ENCODE measurements around the gene RPL36.

RPL36 gene

GRCh38 chr19:5690125-5690954 is at the start of gene RPL36:
Gene RPL36 (plus strand): TSS chr19:5690295. CDS start chr19:5690508, 213 bp downstream.
- H3K9ac ChIP-seq (ENCODE audit: low read length), result peak within 1 kb of the TSS; percentile 95
- peak within 1 kb of the TSS; percentile 83 for H3K27ac ChIP-seq (ENCODE audit: low read depth, low read length)
- TF ChIP-seq CTCF (IDR thresholded peaks at IDR 0.05; ENCODE audit: insufficient read depth, low read length, poor library complexity, severe bottlenecking) (peak; percentile 86), EZH2phosphoT487 (conservative IDR thresholded peaks at IDR 0.05; ENCODE audit: low read length) (no peak)
- H3F3A ChIP-seq (ENCODE audit: insufficient read depth), result peaks cover 39% of the 10 kb centered on the region
- no peaks in the 10 kb centered on the region; the same call in 1 of the 2 replicates for H3K36me3 ChIP-seq (ENCODE audit: low read length)
- H3K27me3 ChIP-seq (ENCODE audit: low read length), result no peaks in the 10 kb centered on the region
- H3K9me2 ChIP-seq (replicated peaks; ENCODE audit: insufficient read depth, low read length), result no peaks in the 10 kb centered on the region
- peak within 1 kb of the TSS; percentile 93 for H2AFZ ChIP-seq (ENCODE audit: low read depth, low read length, severe bottlenecking)
- H3K4me3 ChIP-seq (ENCODE audit: insufficient read depth, low read length, poor library complexity, severe bottlenecking), result peak within 1 kb of the TSS; percentile 73
- no peaks in the 10 kb centered on the region for H3K9me3 ChIP-seq (ENCODE audit: insufficient read depth, low read length)
- no peaks in the 10 kb centered on the region; the same call in 1 of the 2 replicates for H4K20me1 ChIP-seq (ENCODE audit: low read depth, low read length)
- peaks cover 30% of the 10 kb centered on the region for H3K79me2 ChIP-seq (ENCODE audit: insufficient read depth, low read length)
- H3K4me2 ChIP-seq (ENCODE audit: low read depth, low read length, poor library complexity, severe bottlenecking), result peak within 1 kb of the TSS; percentile 77

GRCh38 chr19:5641171-5641570 is 48.9 kb upstream of the RPL36 start:
- Histone ChIP-seq H3K79me2 (ENCODE audit: insufficient read depth, low read length) (peaks cover 100% of the 10 kb centered on the region), H3K9ac (ENCODE audit: low read length) (no peak overlapping the region), H3K4me2 (ENCODE audit: low read depth, low read length, poor library complexity, severe bottlenecking) (no peak overlapping the region), H3K27me3 (ENCODE audit: low read length) (no peaks in the 10 kb centered on the region), H3F3A (ENCODE audit: insufficient read depth) (peaks cover 3% of the 10 kb centered on the region), H2AFZ (ENCODE audit: low read depth, low read length, severe bottlenecking) (no peak overlapping the region), H3K9me2 (replicated peaks; ENCODE audit: insufficient read depth, low read length) (no peaks in the 10 kb centered on the region), H3K4me3 (ENCODE audit: insufficient read depth, low read length, poor library complexity, severe bottlenecking) (no peak overlapping the region), H3K27ac (ENCODE audit: low read depth, low read length) (no peak overlapping the region), H3K9me3 (ENCODE audit: insufficient read depth, low read length) (no peaks in the 10 kb centered on the region), H4K20me1 (ENCODE audit: low read depth, low read length) (peaks cover 40% of the 10 kb centered on the region), H3K36me3 (ENCODE audit: low read length) (peaks cover 43% of the 10 kb centered on the region)
- TF ChIP-seq EZH2phosphoT487 (conservative IDR thresholded peaks at IDR 0.05; ENCODE audit: low read length), result no peak
- no peak for TF ChIP-seq CTCF (IDR thresholded peaks at IDR 0.05; ENCODE audit: insufficient read depth, low read length, poor library complexity, severe bottlenecking)

GRCh38 chr19:5642204-5642603 is 47.9 kb upstream of the RPL36 start:
- Histone ChIP-seq H3K27ac (ENCODE audit: low read depth, low read length) (no peak overlapping the region), H3K79me2 (ENCODE audit: insufficient read depth, low read length) (peaks cover 99% of the 10 kb centered on the region), H3K4me2 (ENCODE audit: low read depth, low read length, poor library complexity, severe bottlenecking) (no peak overlapping the region), H4K20me1 (ENCODE audit: low read depth, low read length) (peaks cover 36% of the 10 kb centered on the region), H3K36me3 (ENCODE audit: low read length) (peaks cover 49% of the 10 kb centered on the region), H3K4me3 (ENCODE audit: insufficient read depth, low read length, poor library complexity, severe bottlenecking) (no peak overlapping the region), H3K27me3 (ENCODE audit: low read length) (no peaks in the 10 kb centered on the region), H3K9me2 (replicated peaks; ENCODE audit: insufficient read depth, low read length) (no peaks in the 10 kb centered on the region), H2AFZ (ENCODE audit: low read depth, low read length, severe bottlenecking) (no peak overlapping the region), H3K9me3 (ENCODE audit: insufficient read depth, low read length) (no peaks in the 10 kb centered on the region), H3F3A (ENCODE audit: insufficient read depth) (peaks cover 3% of the 10 kb centered on the region; the same call in 1 of the 2 replicates), H3K9ac (ENCODE audit: low read length) (no peak overlapping the region)
- no peak for TF ChIP-seq EZH2phosphoT487 (conservative IDR thresholded peaks at IDR 0.05; ENCODE audit: low read length)
- TF ChIP-seq CTCF (IDR thresholded peaks at IDR 0.05; ENCODE audit: insufficient read depth, low read length, poor library complexity, severe bottlenecking), result no peak
